Measurements from ENCODE around the gene CAMK2D.
A peak's percentile ranks its signal among the peaks of the same experiment; 100 is the strongest.

Gene CAMK2D

GRCh38 chr4:113677325-113677724, 84.2 kb downstream of the CAMK2D start:
- DNase-seq = peak in 1 of 2 donors; percentile 43

GRCh38 chr4:113675731-113676697, 85.5 kb downstream of the CAMK2D start:
- DNase-seq = no peak

- DNase-seq = no peak
Measured at GRCh38 chr4:113674733-113675132, 86.8 kb downstream of the CAMK2D start.

GRCh38 chr4:113674251-113674650, 87.3 kb downstream of the CAMK2D start:
- DNase-seq = no peak

GRCh38 chr4:113673450-113673849, 88.1 kb downstream of the CAMK2D start:
- DNase-seq = peak; percentile 6 to 18

GRCh38 chr4:113666386-113667114, 95.0 kb downstream of the CAMK2D start:
- DNase-seq = no peak

- no peak for DNase-seq
Measured at GRCh38 chr4:113665036-113665435, 96.5 kb downstream of the CAMK2D start.

- no peak for DNase-seq
Measured at GRCh38 chr4:113662581-113662980, 99.0 kb downstream of the CAMK2D start.

- no peak for DNase-seq
Measured at GRCh38 chr4:113659127-113659526, 102.4 kb downstream of the CAMK2D start.

- DNase-seq = no peak
Measured at GRCh38 chr4:113657586-113658233, 103.8 kb downstream of the CAMK2D start.

- no peak for DNase-seq
Measured at GRCh38 chr4:113653871-113654270, 107.7 kb downstream of the CAMK2D start.

GRCh38 chr4:113646442-113646822, 115.1 kb downstream of the CAMK2D start:
- no peak for DNase-seq

- DNase-seq = no peak
Measured at GRCh38 chr4:113645771-113646441, 115.6 kb downstream of the CAMK2D start.

- no peak for DNase-seq
Measured at GRCh38 chr4:113645288-113645687, 116.2 kb downstream of the CAMK2D start.

- no peak for DNase-seq
Measured at GRCh38 chr4:113644398-113644797, 117.1 kb downstream of the CAMK2D start.

GRCh38 chr4:113643505-113643904, 118.0 kb downstream of the CAMK2D start:
- no peak for DNase-seq

GRCh38 chr4:113641025-113641431, 120.5 kb downstream of the CAMK2D start:
- no peak for DNase-seq

GRCh38 chr4:113639326-113639725, 122.2 kb downstream of the CAMK2D start:
- DNase-seq = no peak

- DNase-seq = no peak
Measured at GRCh38 chr4:113638562-113638832, 123.0 kb downstream of the CAMK2D start.

GRCh38 chr4:113637823-113638561, 123.5 kb downstream of the CAMK2D start:
- DNase-seq = no peak

GRCh38 chr4:113637363-113637762, 124.2 kb downstream of the CAMK2D start:
- DNase-seq = peak in 1 of 2 donors; percentile 4

GRCh38 chr4:113636877-113637276, 124.7 kb downstream of the CAMK2D start:
- peak; percentile 36 to 70 for DNase-seq
